ENCODE measurements around the gene CCM2L.

Gene CCM2L

GRCh38 chr20:32059189-32059588 is 49.0 kb downstream of the CCM2L start:
- no peak for DNase-seq (ENCODE audit: low read depth)

GRCh38 chr20:32062776-32063170 is 52.5 kb downstream of the CCM2L start:
- DNase-seq (ENCODE audit: low read depth), result no peak

- no peak for DNase-seq (ENCODE audit: low read depth)
These were observed 53.5 kb downstream of the CCM2L start for GRCh38 chr20:32063695-32064094.

GRCh38 chr20:32064667-32065066 is 54.4 kb downstream of the CCM2L start:
- no peak for DNase-seq (ENCODE audit: low read depth)

GRCh38 chr20:32067234-32067821 is 57.1 kb downstream of the CCM2L start:
- peak; percentile 84 for DNase-seq (ENCODE audit: low read depth)

GRCh38 chr20:32068174-32068573 is 57.9 kb downstream of the CCM2L start:
- no peak for DNase-seq (ENCODE audit: low read depth)

GRCh38 chr20:32069711-32070110 is 59.5 kb downstream of the CCM2L start:
- DNase-seq (ENCODE audit: low read depth), result no peak

GRCh38 chr20:32070282-32070681 is 60.0 kb downstream of the CCM2L start:
- no peak for DNase-seq (ENCODE audit: low read depth)

- no peak for DNase-seq (ENCODE audit: low read depth)
These were observed 60.5 kb downstream of the CCM2L start for GRCh38 chr20:32070690-32071213.

GRCh38 chr20:32071395-32072167 is 61.3 kb downstream of the CCM2L start:
- DNase-seq (ENCODE audit: low read depth), result no peak

- DNase-seq (ENCODE audit: low read depth), result peak; percentile 25
These were observed 62.0 kb downstream of the CCM2L start for GRCh38 chr20:32072168-32072750.

GRCh38 chr20:32075534-32075933 is 65.3 kb downstream of the CCM2L start:
- DNase-seq (ENCODE audit: low read depth), result no peak

- no peak for DNase-seq (ENCODE audit: low read depth)
These were observed 67.0 kb downstream of the CCM2L start for GRCh38 chr20:32077190-32077589.

- DNase-seq (ENCODE audit: low read depth), result no peak
These were observed 68.1 kb downstream of the CCM2L start for GRCh38 chr20:32078322-32078721.

GRCh38 chr20:32078791-32079190 is 68.6 kb downstream of the CCM2L start:
- no peak for DNase-seq (ENCODE audit: low read depth)

GRCh38 chr20:32079655-32080109 is 69.4 kb downstream of the CCM2L start:
- no peak for DNase-seq (ENCODE audit: low read depth)

- DNase-seq (ENCODE audit: low read depth), result no peak
These were observed 70.5 kb downstream of the CCM2L start for GRCh38 chr20:32080783-32081182.
